Vagina (tissue), 2 donors: Measurements from ENCODE around the gene ZMYND11.

Experiments used
- CTCF ChIP-seq, 3 experiments: fragments of 450-650 bp in 2 of 3; fragments of 200-600 bp in 1 of 3; sonication (generic) in 1 of 3; IDR thresholded peaks; one replicate each; pipeline ENCODE4 v1.5.1; 2017 to 2019; ENCODE audit warnings: antibody characterized with exemption in 3 of 3, mild to moderate bottlenecking in 2 of 3, moderate library complexity in 2 of 3
- POLR2A ChIP-seq, 2 donors: fragments of 450-650 bp; IDR thresholded peaks; one replicate each; pipeline ENCODE4 v1.6.1; 2017; ENCODE audit warnings: antibody characterized with exemption in 2 of 2, mild to moderate bottlenecking in 2 of 2, moderate library complexity in 2 of 2
- POLR2AphosphoS5 ChIP-seq, 2 donors: sonication (generic); formaldehyde crosslinking; IDR thresholded peaks; one replicate each; pipeline ENCODE4 v1.9.0; 2017; ENCODE audit warnings: antibody characterized with exemption in 2 of 2, mild to moderate bottlenecking in 2 of 2, low read depth in 1 of 2; ENCODE audit not compliant: insufficient read depth in 1 of 2

DNA sequence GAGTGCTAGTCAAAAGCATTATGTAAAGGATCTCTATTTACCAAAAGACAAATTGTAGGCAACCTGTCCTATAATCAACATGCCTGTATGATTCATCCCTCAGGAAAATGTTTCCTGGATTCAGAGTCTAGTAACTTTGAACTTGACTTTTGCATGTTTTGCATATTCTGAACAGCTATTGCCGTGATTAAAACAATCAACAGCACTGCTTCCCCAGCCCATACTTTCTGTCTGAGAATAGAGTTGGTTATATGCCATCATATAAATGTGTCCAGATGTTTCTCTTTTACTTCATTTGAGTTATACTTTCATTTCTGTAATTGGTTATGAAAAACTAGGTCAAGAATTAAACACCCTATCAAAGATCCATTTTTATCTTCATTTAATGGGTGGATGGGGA is 83.5 kb downstream of the ZMYND11 start:
- TF ChIP-seq CTCF (IDR thresholded peaks at IDR 0.05) (no peak), POLR2AphosphoS5 (IDR thresholded peaks at IDR 0.05; ENCODE audit: insufficient read depth in 1 of 2, low read depth in 1 of 2) (no peak), POLR2A (IDR thresholded peaks at IDR 0.05) (no peak)
